Heart left ventricle (tissue), 16 donors: Measurements from ENCODE around the gene FARP1. TPM values are rescaled to one million over a fixed set of nuclear protein-coding genes. Genes with fewer than 3 reads are reported as not detected.
A peak's percentile ranks its signal among the peaks of the same experiment; 100 is the strongest.

Experiments
- ATAC-seq, 4 donors: fragments of 200-7000 bp; cut with Tn5 transposase; one replicate each; pipeline ENCODE4 v1.9.1; 2020 to 2022; ENCODE audit warnings: moderate library complexity in 4 of 4, mild to moderate bottlenecking in 3 of 4, moderate number of reproducible peaks in 1 of 4
- DNase-seq, 5 donors: peaks; one replicate each; pipeline ENCODE4 v3.0.0-alpha.2; 2020
- H3K27ac ChIP-seq, 12 donors: fragments of 200-600 bp; sonication (generic) in 4 of 12; one replicate each; pipeline versions ENCODE4 v1.5.0 to v1.8.0; 2016 to 2022; ENCODE audit warnings: mild to moderate bottlenecking in 2 of 12
- H3K27me3 ChIP-seq, 9 donors: fragments of 200-600 bp; sonication (generic) in 2 of 9; one replicate each; pipeline versions ENCODE4 v1.5.1 to v1.8.0; 2016 to 2022; ENCODE audit warnings: mild to moderate bottlenecking in 3 of 9
- H3K36me3 ChIP-seq, 9 donors: fragments of 200-600 bp; sonication (generic) in 2 of 9; one replicate each; pipeline versions ENCODE4 v1.5.0 to v1.8.0; 2018 to 2022; ENCODE audit warnings: mild to moderate bottlenecking in 2 of 9
- H3K4me1 ChIP-seq, 12 donors: fragments of 200-600 bp; sonication (generic) in 4 of 12; one replicate each; pipeline versions ENCODE4 v1.5.0 to v1.8.0; 2016 to 2022; ENCODE audit warnings: mild to moderate bottlenecking in 3 of 12
- H3K4me3 ChIP-seq, 12 donors: fragments of 200-600 bp; sonication (generic) in 4 of 12; one replicate each; pipeline versions ENCODE4 v1.5.0 to v1.8.0; 2017 to 2022; ENCODE audit warnings: mild to moderate bottlenecking in 9 of 12, moderate library complexity in 4 of 12
- H3K9me3 ChIP-seq, 12 donors: fragments of 200-600 bp; sonication (generic) in 4 of 12; one replicate each; pipeline versions ENCODE4 v1.5.0 to v1.8.0; 2016 to 2022; ENCODE audit warnings: mild to moderate bottlenecking in 1 of 12
- CTCF ChIP-seq, 12 donors: fragments of 200-600 bp; sonication (generic) in 4 of 12; IDR thresholded peaks; one replicate each; pipeline versions ENCODE4 v1.5.0 to v1.8.0; 2018 to 2022; ENCODE audit warnings: antibody characterized with exemption in 12 of 12, mild to moderate bottlenecking in 5 of 12
- POLR2A ChIP-seq, 2 donors: fragments of 450-650 bp; IDR thresholded peaks; one replicate each; pipeline ENCODE4 v1.6.1; 2017; ENCODE audit warnings: antibody characterized with exemption in 2 of 2, mild to moderate bottlenecking in 2 of 2, moderate library complexity in 2 of 2
- WGBS, 4 donors: extraction: QIAGEN DNeasy Blood & Tissue Kit in 2 of 4; methylation state at CpG; one replicate each; pipeline versions ENCODE4 v1.1.5 to v1.1.7; 2013 to 2018; 5-methylcytosine and 5-hydroxymethylcytosine counted together
- intact Hi-C, 10 donors: fragments of 100-400 bp; cut with DNase I; formaldehyde crosslinking; loops; one replicate each; pipeline versions ENCODE4 v1.11.1 to v1.14.2; 2022
- polyA plus RNA-seq, 2 donors: library from polyadenylated mRNA; stranded (reverse); fragments of 200-250 nt; gene quantifications; one replicate each; pipeline ENCODE4 v1.2.3, GENCODE V29; 2013
- total RNA-seq, 9 donors: library from RNA; depleted of rRNA in 2 of 9; stranded (reverse); fragments of >200 nt in 2 of 9; fragmentation: NEBNext Ultra II Directional in 3 of 9; extraction: Animal tissue kit (Norgen Biotek cat#: 25700) in 3 of 9; gene quantifications; one replicate each; pipeline versions ENCODE4 v1.1.0 to v1.2.4, GENCODE V29; 2016 to 2023
- donor health status: ischemic (EF 13 %, LVEDD 7.1; RV severe dilation, severe dysfunction).
- donor health status: healthy with polysubstance abuse.
- donor health status: DM: no; HTN: yes; CAD: no.
- donor health status: DM: no; HTN: no; CAD: no.
- donor health status: ischemic (EF 25% LVEDD 6.9; RV normal size, moderate dysfunction).
- donor health status: ischemic (EF 25% LVEDD 5.7; RV mildly dilated, moderate dysfunction).
- donor health status: healthy.
- donor health status: DM: yes; HTN: yes; CAD: no.
- donor health status: ischemic (EF 35%, LVEDD 5.7; RV mildly dilated, moderate dysfunction).
- donor health status: nonischemic (EF 11% LVEDD 7.7; RV severe dilation, severe dysfunction).
- donor health status: DM: yes; HTN: yes; CAD: no.
- donor health status: PGD.
- donor health status: ischemic (EF 29% LVEDD 5.4; RV normal size, mild dysfunction).
- donor health status: nonischemic (EF 23%, LVEDD 6.1; RV moderate dilation, normal function).

FARP1 gene
- total and polyA plus RNA-seq, 11 donors = 7.7 to 51.8 (median 22.3) TPM

- H3K27ac ChIP-seq = no peak overlapping the region
- no peak for TF ChIP-seq CTCF (IDR thresholded peaks at IDR 0.05)
- no peak for TF ChIP-seq POLR2A (IDR thresholded peaks at IDR 0.05)
- no peak overlapping the region for H3K4me3 ChIP-seq
- H3K27me3 ChIP-seq = no peaks in the 10 kb centered on the region
- ATAC-seq (no peak), DNase-seq (no peak)
- peaks cover 0 to 20% (median 5%) of the 10 kb centered on the region in 12 donors for H3K4me1 ChIP-seq
- H3K9me3 ChIP-seq = no peaks in the 10 kb centered on the region
- no peaks in the 10 kb centered on the region for H3K36me3 ChIP-seq
- 90 to 98% (median 97%) methylated on average over 8 of the region's 8 CpGs for WGBS, 4 donors
- intact Hi-C loops = no loop called here
Observed at GRCh38 chr13:98322091-98322718, 179.3 kb downstream of the FARP1 start.

GRCh38 chr13:98324105-98324504 is 181.2 kb downstream of the FARP1 start:
- H3K27me3 ChIP-seq = no peaks in the 10 kb centered on the region

GRCh38 chr13:98325724-98326123 is 182.8 kb downstream of the FARP1 start:
- no peak for DNase-seq
- intact Hi-C loops = no loop called here
- H3K4me1 ChIP-seq = peaks cover 0 to 25% (median 5%) of the 10 kb centered on the region in 12 donors

More at GRCh38 chr13:98324105-98324504, 181.2 kb downstream of the FARP1 start:
- ATAC-seq (peak in 1 of 4 donors; percentile 31), DNase-seq (no peak)
- WGBS, 4 donors = 63 to 75% (median 70%) methylated on average over 7 of the region's 7 CpGs
- TF ChIP-seq POLR2A (IDR thresholded peaks at IDR 0.05) = no peak
- TF ChIP-seq CTCF (IDR thresholded peaks at IDR 0.05) = no peak
- no peak overlapping the region for H3K27ac ChIP-seq
- H3K36me3 ChIP-seq = no peaks in the 10 kb centered on the region
- peaks cover 0 to 25% (median 5%) of the 10 kb centered on the region in 12 donors for H3K4me1 ChIP-seq
- H3K4me3 ChIP-seq = no peak overlapping the region
- intact Hi-C loops = no loop called here
- H3K9me3 ChIP-seq = no peaks in the 10 kb centered on the region

GRCh38 chr13:98326291-98326690 is 183.4 kb downstream of the FARP1 start:
- Histone ChIP-seq H3K27ac (no peak overlapping the region), H3K27me3 (no peaks in the 10 kb centered on the region), H3K4me3 (no peak overlapping the region), H3K9me3 (no peaks in the 10 kb centered on the region), H3K4me1 (peaks cover 0 to 25% (median 5%) of the 10 kb centered on the region in 12 donors), H3K36me3 (no peaks in the 10 kb centered on the region)
- TF ChIP-seq POLR2A (IDR thresholded peaks at IDR 0.05) = no peak
- TF ChIP-seq CTCF (IDR thresholded peaks at IDR 0.05) = no peak
- 72 to 85% (median 80%) methylated on average over 5 of the region's 5 CpGs for WGBS, 4 donors
- DNase-seq (no peak), ATAC-seq (no peak)
- intact Hi-C loops = no loop called here

More at GRCh38 chr13:98325724-98326123, 182.8 kb downstream of the FARP1 start:
- no peak for TF ChIP-seq POLR2A (IDR thresholded peaks at IDR 0.05)
- no peak for TF ChIP-seq CTCF (IDR thresholded peaks at IDR 0.05)
- Histone ChIP-seq H3K9me3 (no peaks in the 10 kb centered on the region), H3K36me3 (no peaks in the 10 kb centered on the region), H3K27ac (no peak overlapping the region), H3K27me3 (no peaks in the 10 kb centered on the region), H3K4me3 (no peak overlapping the region)
- no peak for ATAC-seq
- 96 to 98% (median 97%) methylated on average over 3 of the region's 3 CpGs for WGBS, 4 donors
